Fibroblast of skin of back (primary cell): ENCODE results near the gene CACNA2D2.

Experiments used
- DNase-seq: peaks from one replicate; pipeline ENCODE4 v3.0.0-alpha.2; 2013

Gene CACNA2D2

GRCh38 chr3:50495609-50496423, 7.6 kb downstream of the CACNA2D2 start:
- no peak for DNase-seq

GRCh38 chr3:50494126-50494525, 9.3 kb downstream of the CACNA2D2 start:
- DNase-seq, result no peak

- no peak for DNase-seq
Observed at GRCh38 chr3:50493623-50494022, 9.8 kb downstream of the CACNA2D2 start.

GRCh38 chr3:50493086-50493485, 10.3 kb downstream of the CACNA2D2 start:
- DNase-seq, result no peak

- DNase-seq, result no peak
Observed at GRCh38 chr3:50491023-50491422, 12.4 kb downstream of the CACNA2D2 start.

- DNase-seq, result no peak
Observed at GRCh38 chr3:50490424-50490823, 13.0 kb downstream of the CACNA2D2 start.

- no peak for DNase-seq
Observed at GRCh38 chr3:50487181-50487580, 16.3 kb downstream of the CACNA2D2 start.

- DNase-seq, result peak; percentile 62
Observed at GRCh38 chr3:50486219-50486888, 17.1 kb downstream of the CACNA2D2 start.

GRCh38 chr3:50484722-50485121, 18.7 kb downstream of the CACNA2D2 start:
- no peak for DNase-seq

- DNase-seq, result no peak
Observed at GRCh38 chr3:50483374-50483773, 20.1 kb downstream of the CACNA2D2 start.

GRCh38 chr3:50481992-50482391, 21.4 kb downstream of the CACNA2D2 start:
- DNase-seq, result no peak

- no peak for DNase-seq
Observed at GRCh38 chr3:50480471-50480870, 23.0 kb downstream of the CACNA2D2 start.

- DNase-seq, result no peak
Observed at GRCh38 chr3:50479523-50479922, 23.9 kb downstream of the CACNA2D2 start.

- no peak for DNase-seq
Observed at GRCh38 chr3:50478671-50479260, 24.7 kb downstream of the CACNA2D2 start.

- no peak for DNase-seq
Observed at GRCh38 chr3:50478051-50478450, 25.4 kb downstream of the CACNA2D2 start.

GRCh38 chr3:50475348-50475747, 28.1 kb downstream of the CACNA2D2 start:
- no peak for DNase-seq

GRCh38 chr3:50474717-50475116, 28.7 kb downstream of the CACNA2D2 start:
- peak; percentile 5 for DNase-seq

- no peak for DNase-seq
Observed at GRCh38 chr3:50473768-50474167, 29.7 kb downstream of the CACNA2D2 start.

- DNase-seq, result no peak
Observed at GRCh38 chr3:50472958-50473357, 30.5 kb downstream of the CACNA2D2 start.

GRCh38 chr3:50470658-50471057, 32.8 kb downstream of the CACNA2D2 start:
- DNase-seq, result no peak

- no peak for DNase-seq
Observed at GRCh38 chr3:50467919-50468318, 35.5 kb downstream of the CACNA2D2 start.

GRCh38 chr3:50466177-50466576, 37.3 kb downstream of the CACNA2D2 start:
- no peak for DNase-seq

- no peak for DNase-seq
Observed at GRCh38 chr3:50464569-50464968, 38.9 kb downstream of the CACNA2D2 start.

GRCh38 chr3:50459785-50460184, 43.6 kb downstream of the CACNA2D2 start:
- no peak for DNase-seq
